Calu3 (cell line): ENCODE data around the gene NOD1. TPM values are rescaled to one million over a fixed set of nuclear protein-coding genes. Genes with fewer than 3 reads are reported as not detected.

Experiments used
- BruUV-seq: library from RNA; stranded (reverse); fragments of 400-500 nt; replicated peaks from 2 replicates; lab custom pipeline; 2021; lab: Mats Ljungman, UMichigan
- CTCF ChIA-PET: fragments of 300-600 bp; sonication (Branson Sonifier 250); formaldehyde crosslinking; loops from one replicate; lab custom pipeline; 2022; ENCODE audit warnings: antibody characterized with exemption; lab: Charles Lee
- DNase-seq: peaks from one replicate; pipeline ENCODE4 v3.0.0; 2022
- H3K27ac Mint-ChIP-seq: one replicate; pipeline ENCODE4 v1.8.0; 2022; ENCODE audit warnings: mixed read lengths; ENCODE audit not compliant: unreplicated experiment
- H3K27me3 Mint-ChIP-seq: one replicate; pipeline ENCODE4 v1.8.0; 2022; ENCODE audit warnings: mixed read lengths; ENCODE audit not compliant: unreplicated experiment
- H3K36me3 Mint-ChIP-seq: one replicate; pipeline ENCODE4 v1.8.0; 2022; ENCODE audit warnings: mild to moderate bottlenecking, moderate library complexity, mixed read lengths; ENCODE audit not compliant: insufficient read depth, unreplicated experiment
- H3K4me1 Mint-ChIP-seq: one replicate; pipeline ENCODE4 v1.8.0; 2022; ENCODE audit warnings: mild to moderate bottlenecking, low read depth, mixed read lengths; ENCODE audit not compliant: unreplicated experiment
- H3K4me3 Mint-ChIP-seq: one replicate; pipeline ENCODE4 v1.8.0; 2022; ENCODE audit warnings: mild to moderate bottlenecking, low read depth, moderate library complexity, mixed read lengths; ENCODE audit not compliant: unreplicated experiment
- H3K9me3 Mint-ChIP-seq: one replicate; pipeline ENCODE4 v1.8.0; 2022; ENCODE audit warnings: low read depth, mixed read lengths; ENCODE audit not compliant: unreplicated experiment
- CTCF ChIP-seq: fragments of 200-600 bp; IDR thresholded peaks from one replicate; pipeline ENCODE4 v1.8.0; 2022; ENCODE audit warnings: antibody characterized with exemption; ENCODE audit not compliant: unreplicated experiment
- intact Hi-C: fragments of 100-400 bp; cut with micrococcal nuclease; formaldehyde crosslinking; loops from one replicate; pipeline ENCODE4 v1.10.0; 2022; ENCODE audit not compliant: unreplicated experiment
- total RNA-seq: library from RNA; stranded (reverse); gene quantifications from 2 replicates; pipeline ENCODE4 v1.2.3, GENCODE V29; 2022

Gene NOD1
- total RNA-seq, 1 experiment from 2014 or later = 11.7 TPM

GRCh38 chr7:30453016-30453415 is 25.6 kb downstream of the NOD1 start:
- no peak overlapping the region for H3K4me3 Mint-ChIP-seq
- intact Hi-C loops = no loop called here
- no peaks in the 10 kb centered on the region for H3K27me3 Mint-ChIP-seq
- no peak for TF ChIP-seq CTCF
- no peaks in the 10 kb centered on the region for H3K4me1 Mint-ChIP-seq
- CTCF ChIA-PET = interaction anchor here (1.3 kb wide), 1 partner anchor 13 kb away, joined by 4 read pairs; no protein-coding TSS in a partner anchor
- H3K36me3 Mint-ChIP-seq = peaks cover 6% of the 10 kb centered on the region
- BruUV-seq = no TSS peak
- no peak for DNase-seq
- no peak overlapping the region for H3K27ac Mint-ChIP-seq
- no peaks in the 10 kb centered on the region for H3K9me3 Mint-ChIP-seq

GRCh38 chr7:30452280-30452930 is 26.2 kb downstream of the NOD1 start:
- CTCF ChIA-PET = interaction anchor here (1.3 kb wide), 1 partner anchor 13 kb away, joined by 4 read pairs; no protein-coding TSS in a partner anchor
- Mint-ChIP-seq H3K27ac (no peak overlapping the region), H3K36me3 (peaks cover 6% of the 10 kb centered on the region), H3K4me1 (no peaks in the 10 kb centered on the region), H3K9me3 (no peaks in the 10 kb centered on the region), H3K4me3 (no peak overlapping the region), H3K27me3 (no peaks in the 10 kb centered on the region)
- intact Hi-C loops = no loop called here
- no peak for DNase-seq
- BruUV-seq = no TSS peak
- TF ChIP-seq CTCF = no peak

GRCh38 chr7:30451539-30452279 is 26.9 kb downstream of the NOD1 start:
- no peaks in the 10 kb centered on the region for H3K4me1 Mint-ChIP-seq
- H3K27ac Mint-ChIP-seq = no peak overlapping the region
- no peaks in the 10 kb centered on the region for H3K9me3 Mint-ChIP-seq
- no peak overlapping the region for H3K4me3 Mint-ChIP-seq
- intact Hi-C loops = no loop called here
- no peaks in the 10 kb centered on the region for H3K27me3 Mint-ChIP-seq
- CTCF ChIA-PET = no interaction called here
- no peak for DNase-seq
- no TSS peak for BruUV-seq
- no peak for TF ChIP-seq CTCF
- H3K36me3 Mint-ChIP-seq = peaks cover 6% of the 10 kb centered on the region

- DNase-seq = no peak
- Mint-ChIP-seq H3K4me1 (no peaks in the 10 kb centered on the region), H3K36me3 (peaks cover 6% of the 10 kb centered on the region), H3K27me3 (no peaks in the 10 kb centered on the region), H3K27ac (no peak overlapping the region), H3K9me3 (no peaks in the 10 kb centered on the region), H3K4me3 (no peak overlapping the region)
- BruUV-seq = no TSS peak
- CTCF ChIA-PET = no interaction called here
- TF ChIP-seq CTCF = no peak
- intact Hi-C loops = no loop called here
Observed at GRCh38 chr7:30450983-30451497, 27.5 kb downstream of the NOD1 start.
